ENCODE measurements around the gene HSD17B14.

DNA sequence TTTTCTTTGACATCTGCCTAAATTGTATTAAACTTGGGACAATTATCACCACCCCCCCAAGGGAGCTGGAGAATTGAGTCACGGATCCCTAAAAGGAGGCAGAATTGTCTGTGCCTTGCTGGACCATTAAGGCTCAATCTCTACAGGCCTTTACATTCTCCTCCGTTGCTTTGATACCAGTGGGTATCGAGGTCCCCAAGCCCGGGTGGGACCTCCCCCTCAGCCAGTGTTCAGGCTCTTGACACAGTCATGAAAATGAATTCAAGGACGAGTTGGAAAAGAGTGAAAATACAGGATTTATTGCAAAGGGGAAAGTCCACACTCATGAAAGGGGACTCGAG, 41.5 kb upstream of the HSD17B14 start:
- TF ChIP-seq, protein P1, sequence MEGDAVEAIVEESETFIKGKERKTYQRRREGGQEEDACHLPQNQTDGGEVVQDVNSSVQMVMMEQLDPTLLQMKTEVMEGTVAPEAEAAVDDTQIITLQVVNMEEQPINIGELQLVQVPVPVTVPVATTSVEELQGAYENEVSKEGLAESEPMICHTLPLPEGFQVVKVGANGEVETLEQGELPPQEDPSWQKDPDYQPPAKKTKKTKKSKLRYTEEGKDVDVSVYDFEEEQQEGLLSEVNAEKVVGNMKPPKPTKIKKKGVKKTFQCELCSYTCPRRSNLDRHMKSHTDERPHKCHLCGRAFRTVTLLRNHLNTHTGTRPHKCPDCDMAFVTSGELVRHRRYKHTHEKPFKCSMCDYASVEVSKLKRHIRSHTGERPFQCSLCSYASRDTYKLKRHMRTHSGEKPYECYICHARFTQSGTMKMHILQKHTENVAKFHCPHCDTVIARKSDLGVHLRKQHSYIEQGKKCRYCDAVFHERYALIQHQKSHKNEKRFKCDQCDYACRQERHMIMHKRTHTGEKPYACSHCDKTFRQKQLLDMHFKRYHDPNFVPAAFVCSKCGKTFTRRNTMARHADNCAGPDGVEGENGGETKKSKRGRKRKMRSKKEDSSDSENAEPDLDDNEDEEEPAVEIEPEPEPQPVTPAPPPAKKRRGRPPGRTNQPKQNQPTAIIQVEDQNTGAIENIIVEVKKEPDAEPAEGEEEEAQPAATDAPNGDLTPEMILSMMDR (IDR thresholded peaks at IDR 0.05), result no peak
- TF ChIP-seq POLR2AphosphoS5 (IDR thresholded peaks at IDR 0.05), result peak in 1 of 3 donors; percentile 2

Measured in stomach (tissue), 4 donors.